GM12873 (cell line): Measurements from ENCODE around the gene SLC38A6.

ENCODE experiments used
- CTCF ChIP-seq: IDR thresholded peaks from 2 replicates; pipeline ENCODE4 v1.5.1; 2012; ENCODE audit warnings: low read depth, mild to moderate bottlenecking, moderate library complexity, low read length, control low read depth; ENCODE audit not compliant: insufficient read depth; ENCODE audit errors: missing control alignments

The SLC38A6 gene

DNA sequence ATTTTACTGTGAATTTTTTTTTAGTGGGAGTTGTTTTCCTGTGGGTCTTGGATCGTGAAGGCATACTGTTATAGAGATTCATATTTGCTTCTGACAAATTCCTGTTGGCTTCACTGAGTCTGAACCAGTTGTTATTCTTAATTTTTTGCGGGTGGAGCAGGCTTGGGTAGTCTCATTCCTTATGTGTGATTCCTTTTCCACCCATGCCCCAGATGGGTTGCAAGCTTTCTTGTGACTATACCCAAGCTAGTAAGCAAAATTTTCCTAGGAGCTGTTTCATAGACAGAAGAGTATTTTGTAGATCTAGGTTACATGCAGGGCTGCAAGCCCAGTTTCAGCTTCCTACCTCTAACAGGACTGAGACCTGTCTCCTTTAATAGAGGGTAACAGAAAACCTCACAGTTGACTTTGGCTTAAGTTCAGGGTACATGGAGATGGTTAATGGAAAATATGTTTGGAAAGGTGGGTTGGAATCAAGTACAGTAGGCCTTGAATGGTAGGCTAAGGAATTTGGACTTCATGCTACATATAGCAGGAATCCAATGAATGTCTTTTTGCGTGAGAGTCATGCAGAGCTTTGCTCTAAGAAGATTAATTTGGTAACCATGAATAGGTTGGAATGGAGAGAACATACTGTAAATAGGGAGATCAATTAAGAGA lies 29.1 kb upstream of the SLC38A6 start:
- TF ChIP-seq CTCF = no peak

DNA sequence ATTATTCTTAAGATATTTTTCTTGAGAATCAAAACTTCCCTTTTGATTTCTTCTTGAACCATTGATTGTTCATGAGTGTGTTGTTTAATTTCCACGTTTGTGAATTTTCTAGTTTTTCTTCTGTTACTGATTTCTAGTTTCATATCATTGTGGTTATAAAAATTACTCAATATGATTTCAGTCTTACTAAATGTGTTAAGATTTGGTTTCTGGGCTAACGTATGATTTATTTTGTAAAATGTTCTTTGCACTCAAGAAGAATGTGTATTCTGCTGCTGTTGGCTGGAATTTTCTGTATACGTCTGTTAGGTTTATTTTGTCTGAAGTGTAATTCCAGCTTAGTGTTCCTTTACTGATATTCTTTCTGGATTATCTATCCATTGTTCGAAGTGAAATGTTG lies 24.8 kb upstream of the SLC38A6 start:
- TF ChIP-seq CTCF = no peak

- TF ChIP-seq CTCF = no peak
These were observed 24.4 kb upstream of the SLC38A6 start for GRCh38 chr14:60956632-60957031.

GRCh38 chr14:60958146-60958545 lies 22.9 kb upstream of the SLC38A6 start:
- TF ChIP-seq CTCF = no peak

GRCh38 chr14:60963761-60964160 lies 17.3 kb upstream of the SLC38A6 start:
- no peak for TF ChIP-seq CTCF

- no peak for TF ChIP-seq CTCF
These were observed 16.1 kb upstream of the SLC38A6 start for GRCh38 chr14:60964904-60965303.

DNA sequence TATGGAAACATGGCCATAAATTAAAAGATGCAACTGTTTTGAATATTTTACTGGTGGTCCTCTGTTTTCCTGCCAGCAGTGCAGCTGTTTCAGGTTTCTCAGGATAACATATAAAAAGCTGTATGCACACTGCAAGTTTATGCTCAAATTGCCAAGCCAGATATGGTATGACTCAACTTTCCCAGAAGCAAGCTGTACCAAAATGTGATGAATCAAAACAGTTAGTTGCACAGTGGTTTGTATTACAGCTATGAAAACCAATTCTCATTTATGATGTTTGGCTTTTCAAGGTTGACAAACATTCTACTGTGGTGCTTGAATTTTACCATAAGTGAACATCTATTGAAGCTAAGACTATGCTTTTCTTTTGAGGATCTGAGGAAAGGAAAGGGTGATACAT lies 15.6 kb upstream of the SLC38A6 start:
- TF ChIP-seq CTCF = no peak
